Anterior cingulate cortex (tissue), 58 donors: ENCODE data around the gene ANKDD1A.

Experiments used
- DNase-seq, 58 donors: peaks; one replicate each; lab custom pipeline; 2025; lab: John Stamatoyannopoulos, UW

The ANKDD1A gene

DNA sequence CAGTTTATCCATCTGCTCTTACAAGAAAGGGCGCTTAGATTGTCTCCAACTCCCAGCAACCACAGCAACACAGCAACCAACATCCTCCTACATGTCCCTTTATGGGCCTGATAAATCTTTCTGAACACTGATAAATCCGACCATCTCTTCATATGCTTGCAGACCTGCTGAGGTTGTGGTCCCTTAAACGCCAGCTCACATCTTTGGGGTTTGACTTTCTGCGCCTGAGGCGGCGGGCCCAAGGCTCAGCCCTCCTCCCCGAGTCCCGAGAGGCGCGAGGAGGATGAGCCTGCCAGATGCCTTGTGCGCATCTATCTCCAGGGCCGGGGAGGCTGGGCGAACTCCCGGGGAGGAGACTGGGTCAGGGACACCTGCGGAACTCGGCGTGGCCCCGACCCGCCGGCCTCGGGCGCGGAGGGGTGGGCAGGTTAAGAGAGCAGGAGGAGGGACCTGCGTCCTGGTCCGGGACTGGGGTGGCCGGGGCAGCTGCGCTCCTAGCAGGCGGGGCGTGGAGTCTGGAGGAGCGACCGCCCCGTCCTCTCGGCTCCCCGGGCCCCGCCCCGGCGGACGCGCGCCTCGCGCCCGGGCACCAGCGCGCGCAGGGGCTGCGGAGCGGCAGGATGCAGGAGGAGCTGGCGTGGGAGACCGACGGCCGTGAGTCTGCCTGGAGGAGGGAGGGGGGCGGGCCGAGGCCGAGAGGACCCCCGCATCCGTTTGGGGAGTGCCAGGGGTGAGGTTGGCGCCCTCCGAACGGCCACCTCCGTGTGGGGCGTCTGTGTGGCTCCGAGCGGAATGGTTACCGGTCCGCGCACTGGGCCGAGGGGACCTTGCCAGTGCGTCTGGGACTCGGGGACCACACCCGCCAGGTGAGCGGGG lies at the start of gene ANKDD1A:
ANKDD1A (plus strand) TSS at position 592 of the 876 bp plus-strand sequence; CDS start at position 621, 29 bp downstream.
- DNase-seq = peak in 50 of 58 donors; percentile 17 to 85 (median 58)

GRCh38 chr15:64861960-64862359 lies 49.7 kb upstream of the ANKDD1A start:
- DNase-seq = no peak

- DNase-seq = no peak
Observed at GRCh38 chr15:64862408-64862807, 49.3 kb upstream of the ANKDD1A start.

DNA sequence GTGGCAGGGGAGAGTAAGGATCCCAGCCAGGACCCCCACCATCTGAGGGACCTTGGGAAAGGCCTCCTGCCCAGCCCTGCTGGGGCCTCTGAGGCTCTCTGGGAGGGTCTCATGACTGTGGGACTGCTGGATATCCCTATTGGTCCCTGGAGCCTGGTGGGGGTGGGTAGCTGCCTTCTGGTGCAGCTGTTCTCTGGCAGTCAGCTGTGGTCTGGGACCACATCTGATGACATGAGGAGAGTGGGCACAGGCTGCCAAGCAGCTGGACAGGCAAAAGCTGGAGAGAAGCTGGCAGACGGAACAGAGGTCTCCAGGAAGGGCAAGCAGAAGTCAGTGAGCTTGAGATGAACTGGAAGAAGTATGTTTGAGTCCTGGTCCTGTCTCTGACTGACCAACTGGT lies 47.6 kb upstream of the ANKDD1A start:
- peak in 1 of 58 donors; percentile 26 for DNase-seq

GRCh38 chr15:64865126-64865997 lies 46.3 kb upstream of the ANKDD1A start:
- no peak for DNase-seq

GRCh38 chr15:64865998-64866520 lies 45.6 kb upstream of the ANKDD1A start:
- DNase-seq = peak in 19 of 58 donors; percentile 17 to 57 (median 36)

DNA sequence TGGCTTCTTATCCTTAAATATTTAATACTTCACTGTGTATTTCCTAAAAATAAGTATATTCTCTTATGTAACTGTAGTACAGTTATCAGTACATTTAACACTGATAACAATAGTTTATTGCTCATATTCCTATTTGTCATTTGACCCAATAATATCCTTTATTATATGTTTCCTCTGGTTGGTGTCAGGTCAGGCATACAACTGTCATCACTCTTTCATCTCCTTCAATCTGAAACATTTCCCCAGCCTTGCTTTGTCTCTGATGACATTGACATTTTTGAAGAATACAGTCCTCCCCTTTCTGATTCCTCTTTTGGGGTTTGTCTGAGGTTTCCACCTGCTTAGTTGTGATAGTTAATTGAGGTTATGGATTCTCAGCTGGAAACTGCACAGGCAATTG lies 42.2 kb upstream of the ANKDD1A start:
- no peak for DNase-seq

GRCh38 chr15:64870353-64870752 lies 41.3 kb upstream of the ANKDD1A start:
- no peak for DNase-seq

DNA sequence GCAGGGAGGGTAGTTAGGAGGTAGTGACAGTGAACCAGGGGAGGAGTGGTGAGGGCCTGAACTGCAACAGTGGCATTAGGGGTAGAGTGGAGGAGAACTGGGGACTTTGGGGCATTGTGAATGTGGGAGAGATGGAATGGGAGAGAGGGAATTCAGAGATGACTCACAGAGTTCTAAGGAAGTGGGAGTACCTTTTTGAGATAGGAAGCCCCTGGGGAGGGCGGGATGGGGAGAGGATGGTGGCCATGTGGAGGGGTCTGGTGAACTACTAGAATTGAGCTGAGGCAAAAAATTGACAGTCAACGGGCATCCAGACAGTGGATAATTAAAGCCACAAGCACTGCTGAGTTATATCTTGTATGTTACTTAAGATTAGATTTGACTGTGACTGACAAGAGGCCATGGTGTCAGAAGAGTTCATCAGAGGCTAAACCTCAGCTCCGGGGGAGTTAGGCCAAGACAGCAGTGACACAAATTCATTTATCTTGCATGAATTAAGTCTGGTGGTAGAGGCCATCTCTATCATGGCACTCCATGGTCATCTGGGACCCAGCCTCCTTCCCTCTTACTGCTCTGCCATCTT lies 36.0 kb upstream of the ANKDD1A start:
- no peak for DNase-seq

DNA sequence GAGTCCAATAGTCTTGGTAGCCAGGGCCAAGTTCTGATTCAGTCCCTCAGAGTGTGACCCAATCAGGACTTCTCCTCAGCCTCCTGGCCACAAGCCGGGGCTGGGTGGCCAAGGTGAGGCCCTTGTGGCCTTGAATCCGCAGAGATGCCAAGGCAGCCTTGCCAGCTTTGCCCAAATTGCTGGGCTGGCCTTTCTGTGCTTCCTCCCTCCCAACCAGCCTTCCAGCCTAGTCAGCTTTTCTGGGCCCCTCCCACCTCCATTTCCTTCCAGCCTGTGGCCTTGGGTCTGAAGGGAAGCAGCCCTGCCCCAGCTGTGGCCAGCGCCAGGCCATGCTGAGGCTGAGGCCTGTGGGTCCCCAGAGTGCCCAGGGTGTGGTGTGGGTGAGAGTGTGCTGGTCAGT lies 34.3 kb upstream of the ANKDD1A start:
- DNase-seq = peak in 44 of 58 donors; percentile 19 to 77 (median 48)

- no peak for DNase-seq
Observed at GRCh38 chr15:64878705-64879104, 33.0 kb upstream of the ANKDD1A start.

- DNase-seq = no peak
Observed at GRCh38 chr15:64883100-64883581, 28.6 kb upstream of the ANKDD1A start.

GRCh38 chr15:64883997-64884511 lies 27.6 kb upstream of the ANKDD1A start:
- peak in 21 of 58 donors; percentile 8 to 63 (median 27) for DNase-seq

GRCh38 chr15:64884679-64885078 lies 27.0 kb upstream of the ANKDD1A start:
- no peak for DNase-seq

GRCh38 chr15:64888336-64888735 lies 23.4 kb upstream of the ANKDD1A start:
- DNase-seq = no peak

DNA sequence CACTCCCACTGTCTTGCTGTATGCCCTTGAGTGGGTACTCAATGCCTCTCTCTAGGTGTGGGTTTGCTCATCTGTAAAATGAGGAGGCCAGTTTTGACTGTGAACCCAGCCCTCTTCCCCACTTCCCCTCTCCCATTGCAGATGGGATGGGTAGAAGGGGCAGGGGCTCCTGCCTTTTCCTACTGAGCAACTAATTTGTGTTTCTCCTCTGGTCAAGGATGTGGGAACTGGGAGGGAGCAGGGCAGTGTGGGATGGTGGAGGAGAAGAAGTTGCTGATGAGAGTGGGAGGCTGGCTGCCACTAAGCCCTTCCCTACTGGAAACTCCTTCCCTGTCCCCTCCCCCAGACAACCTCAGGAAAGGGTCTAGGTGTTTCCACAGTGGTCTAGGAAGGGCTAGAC lies 20.1 kb upstream of the ANKDD1A start:
- DNase-seq = no peak

DNA sequence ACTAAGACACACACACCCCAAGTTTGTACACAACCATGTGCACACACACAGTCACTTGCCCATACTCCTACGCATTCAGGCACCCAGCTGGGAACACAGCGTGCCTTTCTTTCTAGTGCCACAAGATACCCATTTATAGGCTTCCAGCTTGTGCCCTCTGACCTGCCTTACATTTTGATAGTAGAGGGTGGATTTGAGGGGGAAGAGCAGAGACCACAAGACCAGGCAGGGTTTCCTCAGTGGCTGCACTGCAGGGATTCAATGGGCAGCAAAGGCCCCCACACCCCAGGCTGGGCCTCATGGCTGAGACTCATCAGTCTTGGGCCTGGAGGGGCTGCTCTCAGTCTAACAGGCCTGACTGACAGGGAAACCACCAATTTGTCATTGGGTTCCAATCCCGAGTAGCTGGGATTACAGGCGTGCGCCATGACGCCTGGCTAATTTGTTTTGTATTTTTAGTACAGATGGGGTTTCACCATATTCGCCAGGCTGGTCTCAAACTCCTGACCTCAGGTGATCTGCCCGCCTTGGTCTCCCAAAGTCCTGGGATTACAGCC lies 18.8 kb upstream of the ANKDD1A start:
- peak in 1 of 58 donors; percentile 11 for DNase-seq

DNA sequence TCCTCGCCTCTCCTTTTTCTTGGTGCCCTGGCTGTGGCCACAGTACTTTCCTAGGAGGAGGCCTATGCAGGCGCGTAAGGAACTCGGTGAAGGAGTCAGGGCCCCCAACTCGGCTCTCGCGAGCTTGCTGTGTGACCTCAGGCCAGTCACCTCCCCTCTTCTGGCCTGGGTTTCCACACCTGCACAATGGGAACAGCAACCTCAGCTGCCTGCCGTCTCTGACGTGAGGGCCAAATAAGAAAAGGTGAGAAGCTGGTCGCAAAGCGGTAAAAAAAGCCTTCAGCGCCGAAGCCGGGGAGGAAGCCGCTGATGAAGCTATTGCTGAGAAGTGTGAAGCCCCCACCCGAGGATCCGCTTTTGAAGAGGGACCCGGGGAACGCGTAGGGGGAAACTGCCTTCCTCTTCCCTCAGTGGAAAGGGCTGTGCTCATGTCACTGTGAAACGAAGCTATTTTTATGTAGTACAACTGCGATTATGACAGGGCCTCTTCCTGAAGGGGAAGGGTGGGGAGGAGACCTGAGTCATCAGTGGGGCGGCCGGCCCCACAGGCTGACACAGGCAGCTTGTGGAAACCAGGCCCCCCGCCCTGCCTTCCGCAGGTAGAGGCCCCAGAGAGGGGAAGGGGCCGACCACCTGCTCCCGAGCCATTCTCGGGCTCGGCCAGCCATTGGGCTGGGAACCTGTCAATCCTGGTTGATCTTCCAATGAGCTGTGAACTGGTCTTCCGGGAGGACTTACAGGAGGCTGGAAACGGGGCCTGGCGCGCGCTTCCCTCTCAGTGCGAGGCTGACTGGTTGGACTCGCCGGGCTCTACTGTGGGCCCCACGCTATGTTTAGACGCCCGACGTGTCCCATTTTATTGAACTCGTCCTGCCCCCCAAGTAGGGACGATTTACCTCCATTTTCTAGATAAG lies 18.0 kb upstream of the ANKDD1A start:
- peak in 57 of 58 donors; percentile 12 to 91 (median 77) for DNase-seq
